ENCODE measurements around the gene TNKS1BP1.

Gene TNKS1BP1

DNA sequence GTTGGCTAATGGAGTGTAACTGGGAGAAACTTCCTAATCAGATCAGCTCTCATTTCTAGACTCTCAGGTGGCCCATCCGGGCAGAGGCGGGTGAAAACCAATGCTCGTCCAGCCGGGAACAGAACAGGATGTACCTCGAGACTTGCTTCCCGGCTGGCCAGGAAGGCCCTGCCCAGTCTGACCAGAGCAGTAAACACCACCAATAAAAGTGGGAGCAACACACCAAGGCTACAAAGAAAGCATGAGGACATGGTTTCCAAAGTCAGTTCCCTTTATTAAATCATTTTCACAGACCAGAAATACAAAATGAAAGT lies 940 bp upstream of the TNKS1BP1 start:
- TF ChIP-seq, protein P1, sequence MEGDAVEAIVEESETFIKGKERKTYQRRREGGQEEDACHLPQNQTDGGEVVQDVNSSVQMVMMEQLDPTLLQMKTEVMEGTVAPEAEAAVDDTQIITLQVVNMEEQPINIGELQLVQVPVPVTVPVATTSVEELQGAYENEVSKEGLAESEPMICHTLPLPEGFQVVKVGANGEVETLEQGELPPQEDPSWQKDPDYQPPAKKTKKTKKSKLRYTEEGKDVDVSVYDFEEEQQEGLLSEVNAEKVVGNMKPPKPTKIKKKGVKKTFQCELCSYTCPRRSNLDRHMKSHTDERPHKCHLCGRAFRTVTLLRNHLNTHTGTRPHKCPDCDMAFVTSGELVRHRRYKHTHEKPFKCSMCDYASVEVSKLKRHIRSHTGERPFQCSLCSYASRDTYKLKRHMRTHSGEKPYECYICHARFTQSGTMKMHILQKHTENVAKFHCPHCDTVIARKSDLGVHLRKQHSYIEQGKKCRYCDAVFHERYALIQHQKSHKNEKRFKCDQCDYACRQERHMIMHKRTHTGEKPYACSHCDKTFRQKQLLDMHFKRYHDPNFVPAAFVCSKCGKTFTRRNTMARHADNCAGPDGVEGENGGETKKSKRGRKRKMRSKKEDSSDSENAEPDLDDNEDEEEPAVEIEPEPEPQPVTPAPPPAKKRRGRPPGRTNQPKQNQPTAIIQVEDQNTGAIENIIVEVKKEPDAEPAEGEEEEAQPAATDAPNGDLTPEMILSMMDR (IDR thresholded peaks at IDR 0.05; ENCODE audit: extremely low read depth, missing control alignments), result no peak
- no peak for DNase-seq (ENCODE audit: low spot score)

GRCh38 chr11:57324154-57324885 lies 432 bp downstream of the TNKS1BP1 start:
- TF ChIP-seq, protein P1 (IDR thresholded peaks at IDR 0.05; ENCODE audit: extremely low read depth, missing control alignments), result no peak
- DNase-seq (ENCODE audit: low spot score), result no peak

DNA sequence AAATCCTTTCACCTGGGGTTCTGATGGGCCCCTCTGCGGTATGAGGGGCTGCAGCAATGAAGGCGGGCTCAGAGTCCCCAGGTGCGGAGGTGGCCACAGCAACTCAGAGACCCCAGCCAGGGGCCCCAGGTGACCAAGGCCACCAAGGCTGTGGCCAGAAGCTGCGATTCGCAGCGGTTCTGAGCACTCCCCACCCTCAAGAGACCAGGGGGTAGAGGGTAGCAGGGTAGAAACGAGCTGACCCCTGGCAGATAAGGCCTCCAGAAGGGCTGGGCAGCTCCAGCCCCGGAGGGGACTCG lies 948 bp downstream of the TNKS1BP1 start:
- TF ChIP-seq, protein P1 (IDR thresholded peaks at IDR 0.05; ENCODE audit: extremely low read depth, missing control alignments), result no peak
- DNase-seq (ENCODE audit: low spot score), result no peak

DNA sequence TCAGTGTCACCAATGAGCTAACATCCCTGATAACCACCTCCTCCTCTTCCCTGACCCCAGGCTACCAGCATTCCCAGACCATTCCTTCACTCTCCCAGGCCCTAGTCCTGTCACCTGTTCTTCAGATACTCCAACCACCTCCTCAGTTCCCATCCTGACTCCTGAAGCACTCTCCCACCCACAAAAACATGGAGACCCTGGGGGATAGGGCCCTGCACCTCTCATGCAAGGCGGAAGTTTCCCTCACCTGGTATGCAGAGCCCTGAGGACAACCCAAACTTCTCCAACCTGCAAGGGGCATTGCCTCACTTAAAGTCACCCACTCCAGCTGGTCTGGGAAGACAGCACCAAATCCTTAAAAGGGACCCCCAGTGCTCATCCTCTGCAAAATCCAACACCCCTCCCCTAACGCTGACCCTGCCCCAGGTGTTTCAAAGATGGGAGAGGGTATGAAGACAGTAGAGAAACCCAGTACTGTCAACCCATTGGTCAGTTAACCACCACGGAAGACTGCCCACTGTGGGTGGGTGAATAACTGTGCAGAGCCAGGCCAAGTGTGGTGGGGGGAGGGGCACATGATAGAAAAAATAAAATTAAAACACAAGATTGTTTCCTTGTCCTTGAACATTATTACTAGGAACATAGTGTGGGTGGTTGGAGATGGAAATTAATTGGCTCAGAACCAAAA lies 1.4 kb downstream of the TNKS1BP1 start:
- DNase-seq (ENCODE audit: low spot score), result no peak

GRCh38 chr11:57322256-57323166 lies 2.2 kb downstream of the TNKS1BP1 start:
- TF ChIP-seq, protein P1 (IDR thresholded peaks at IDR 0.05; ENCODE audit: extremely low read depth, missing control alignments), result no peak
- DNase-seq (ENCODE audit: low spot score), result no peak

More for the DNA sequence above, 1.4 kb downstream of the TNKS1BP1 start:
- TF ChIP-seq, protein P1 (IDR thresholded peaks at IDR 0.05; ENCODE audit: extremely low read depth, missing control alignments), result no peak

DNA sequence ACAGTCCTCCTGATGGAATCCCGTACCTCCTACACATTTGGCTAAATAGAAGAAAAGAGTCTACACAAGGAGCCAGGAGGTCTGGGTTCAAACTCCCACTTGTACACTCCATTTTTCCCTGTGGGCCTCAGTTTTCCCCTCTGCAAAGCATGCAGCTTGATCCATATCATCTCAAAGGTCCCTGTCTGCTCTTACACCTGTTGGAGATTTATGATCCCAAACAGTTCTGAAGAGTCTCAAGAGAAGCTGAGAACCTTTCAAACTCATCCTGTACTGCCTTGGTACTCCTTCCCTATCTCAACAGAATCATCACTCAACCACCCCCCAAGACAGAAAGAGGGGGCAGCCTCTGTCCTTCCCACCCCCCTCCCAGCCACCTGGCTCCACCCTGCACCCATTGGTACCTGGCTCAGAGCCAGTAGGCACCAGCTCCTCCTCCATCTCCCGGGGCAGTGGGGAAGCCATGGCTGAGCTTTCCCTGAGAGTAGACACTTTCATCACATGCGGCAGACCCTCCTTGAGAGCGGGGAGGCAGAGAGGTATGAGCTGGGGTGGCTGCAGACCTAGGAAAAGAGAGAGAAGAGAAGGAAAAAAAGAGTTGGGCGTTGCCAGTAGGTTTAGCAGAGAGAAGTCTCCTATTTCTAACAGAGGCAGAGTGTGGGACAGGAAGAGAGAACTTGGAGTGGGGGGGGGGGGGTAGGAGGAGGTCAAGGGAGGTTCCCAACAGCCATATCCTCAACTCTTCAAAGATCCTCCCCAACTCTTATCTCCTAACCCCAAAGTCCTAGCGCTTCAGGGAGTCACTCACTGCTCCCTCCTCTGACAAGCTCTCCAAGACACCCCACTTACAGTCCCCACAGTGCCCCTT lies 3.1 kb downstream of the TNKS1BP1 start:
- TF ChIP-seq, protein P1 (IDR thresholded peaks at IDR 0.05; ENCODE audit: extremely low read depth, missing control alignments), result no peak
- DNase-seq (ENCODE audit: low spot score), result no peak

Data from GM20000 (cell line).